GM18505 (cell line): ENCODE measurements around the gene ASPG.

Experiments
- ATAC-seq: cut with Tn5 transposase; IDR thresholded peaks from one replicate; pipeline ENCODE4 v1.9.1; 2021; ENCODE audit not compliant: unreplicated experiment
- POLR2A ChIP-seq: IDR thresholded peaks from 4 replicates; pipeline ENCODE4 v1.6.1; 2011; ENCODE audit warnings: borderline replicate concordance; ENCODE audit not compliant: insufficient read depth, insufficient read length; ENCODE audit errors: extremely low read depth

Gene ASPG

GRCh38 chr14:104085032-104085888 is at the start of gene ASPG:
ASPG (plus strand) TSS chr14:104085700; CDS start chr14:104085771, 71 bp downstream.
- no peak for TF ChIP-seq POLR2A

DNA sequence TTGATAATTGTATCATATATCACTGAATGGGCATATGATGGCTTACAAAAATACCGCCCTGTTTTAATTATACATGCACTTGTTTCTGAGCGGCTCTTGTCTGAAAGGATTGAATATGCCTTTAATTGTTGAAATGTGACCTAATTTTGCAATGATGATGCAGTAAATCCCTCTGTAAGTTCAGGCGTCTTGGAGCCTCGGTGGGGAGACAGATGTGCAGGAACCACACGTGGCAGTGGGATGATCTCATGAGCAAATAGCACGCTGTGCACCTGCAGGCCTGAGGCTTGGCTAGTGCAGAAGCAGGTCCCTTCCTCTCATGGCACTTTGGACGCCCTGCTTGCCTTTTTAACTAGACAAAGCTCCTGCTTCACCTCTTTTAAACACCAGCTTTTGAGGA is 49.3 kb upstream of the ASPG start:
- ATAC-seq, result no peak
- no peak for TF ChIP-seq POLR2A

More at GRCh38 chr14:104085032-104085888, at the start of gene ASPG:
- ATAC-seq, result no peak

GRCh38 chr14:104037074-104037473 is 48.4 kb upstream of the ASPG start:
- ATAC-seq, result no peak
- TF ChIP-seq POLR2A, result no peak

GRCh38 chr14:104037903-104038302 is 47.6 kb upstream of the ASPG start:
- no peak for ATAC-seq
- TF ChIP-seq POLR2A, result no peak

GRCh38 chr14:104039214-104039613 is 46.3 kb upstream of the ASPG start:
- TF ChIP-seq POLR2A, result no peak
- ATAC-seq, result no peak

GRCh38 chr14:104040539-104040938 is 45.0 kb upstream of the ASPG start:
- TF ChIP-seq POLR2A, result no peak
- no peak for ATAC-seq

- ATAC-seq, result no peak
- no peak for TF ChIP-seq POLR2A
Measured at GRCh38 chr14:104041430-104042104, 43.9 kb upstream of the ASPG start.

DNA sequence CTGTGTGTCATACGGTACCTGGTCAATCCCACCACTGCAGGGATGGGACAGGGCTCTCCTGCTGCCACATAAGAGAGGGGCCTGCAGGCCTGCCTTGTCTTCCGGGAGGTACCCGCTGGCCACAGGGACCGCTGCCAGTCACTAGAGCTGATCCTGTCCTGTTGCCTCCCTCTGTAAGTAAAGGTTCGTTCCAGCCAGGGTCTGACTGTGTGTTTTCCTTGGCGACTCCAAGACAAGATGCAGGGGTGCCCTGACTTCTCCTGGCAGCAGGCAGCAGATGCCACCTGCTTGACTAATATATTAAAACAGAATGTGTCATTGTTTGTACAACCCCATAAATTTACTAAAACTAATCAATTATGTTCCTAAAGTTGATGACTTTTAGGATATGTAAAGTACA is 41.5 kb upstream of the ASPG start:
- ATAC-seq, result no peak
- no peak for TF ChIP-seq POLR2A

GRCh38 chr14:104047761-104048160 is 37.7 kb upstream of the ASPG start:
- no peak for TF ChIP-seq POLR2A
- ATAC-seq, result no peak

DNA sequence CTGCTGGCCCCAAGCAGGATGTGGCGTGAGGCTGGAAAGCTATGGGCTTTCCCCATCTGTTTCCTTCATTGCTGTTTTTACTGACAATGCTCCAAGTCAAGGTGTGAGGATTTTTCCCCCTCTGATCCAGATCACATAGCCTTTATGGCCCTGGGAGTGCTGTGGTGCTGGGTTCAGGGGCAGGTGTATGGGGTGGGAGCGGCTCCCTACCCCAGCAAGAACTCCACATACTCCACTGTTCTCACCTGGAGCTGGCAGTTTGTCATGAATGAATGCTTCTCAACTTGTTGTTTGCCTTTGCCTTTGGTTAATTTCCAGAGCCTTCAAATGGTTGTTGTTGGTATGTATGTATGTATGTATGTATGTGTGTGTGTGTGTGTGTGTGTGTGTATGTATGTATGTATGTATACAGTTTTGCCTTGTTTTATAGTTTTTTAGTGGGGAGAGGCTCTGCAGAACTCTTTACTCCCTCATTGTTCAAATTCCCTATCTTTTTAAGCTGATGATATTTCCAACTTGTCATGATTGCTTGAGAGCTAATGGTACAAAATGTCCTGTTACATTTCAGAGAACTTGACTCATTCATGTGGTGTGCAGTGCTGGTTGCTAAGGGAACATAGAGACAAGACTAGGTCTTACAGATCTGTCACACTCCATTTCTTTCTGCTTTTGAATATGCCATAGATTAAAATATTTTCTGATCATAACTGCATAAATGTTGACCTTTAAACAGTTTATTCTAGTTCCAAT is 36.6 kb upstream of the ASPG start:
- TF ChIP-seq POLR2A, result no peak
- ATAC-seq, result no peak

DNA sequence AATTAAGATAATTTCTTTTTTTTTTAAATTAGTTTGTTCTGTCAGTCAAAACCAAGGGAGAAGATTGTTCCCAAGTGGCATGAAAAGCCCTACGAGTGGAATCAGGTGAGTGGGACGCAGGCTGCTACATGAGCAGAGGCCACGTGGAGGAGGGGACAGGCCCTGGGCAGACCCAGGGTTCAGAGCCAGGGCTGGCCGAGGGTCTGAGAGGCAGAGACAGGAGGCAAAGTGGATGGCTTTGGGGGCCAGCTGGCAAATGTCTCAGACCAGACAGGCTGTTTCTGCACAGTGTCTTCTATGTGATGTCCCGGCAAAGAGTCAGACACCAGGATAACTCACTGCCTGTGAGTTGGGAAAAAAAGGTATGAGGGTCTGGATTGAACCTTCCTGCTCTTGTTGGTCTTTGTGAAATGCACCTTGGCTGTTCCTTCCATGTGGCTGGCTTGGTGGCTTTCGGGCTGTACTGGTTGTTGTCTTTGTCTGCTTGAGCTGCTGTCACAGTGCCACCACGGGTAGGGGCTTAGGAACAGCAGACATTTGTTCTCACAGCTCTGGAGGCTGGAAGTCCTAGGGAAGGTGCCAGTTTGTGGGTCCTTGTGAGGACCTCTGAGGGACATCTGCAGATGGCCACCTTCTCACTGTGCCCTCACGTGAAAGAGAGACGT is 35.8 kb upstream of the ASPG start:
- no peak for ATAC-seq
- TF ChIP-seq POLR2A, result no peak

- no peak for TF ChIP-seq POLR2A
- no peak for ATAC-seq
Measured at GRCh38 chr14:104051092-104051813, 34.2 kb upstream of the ASPG start.
